GM12874 (cell line): ENCODE results near the gene GTF2F2.

ENCODE experiments used
- TF ChIP-seq, protein P1 (sequence below): IDR thresholded peaks from 2 replicates; pipeline ENCODE4 v1.5.1; 2011; ENCODE audit warnings: low read depth, mild to moderate bottlenecking, control low read depth, low read length, moderate library complexity; ENCODE audit not compliant: insufficient read depth

GTF2F2 gene

DNA sequence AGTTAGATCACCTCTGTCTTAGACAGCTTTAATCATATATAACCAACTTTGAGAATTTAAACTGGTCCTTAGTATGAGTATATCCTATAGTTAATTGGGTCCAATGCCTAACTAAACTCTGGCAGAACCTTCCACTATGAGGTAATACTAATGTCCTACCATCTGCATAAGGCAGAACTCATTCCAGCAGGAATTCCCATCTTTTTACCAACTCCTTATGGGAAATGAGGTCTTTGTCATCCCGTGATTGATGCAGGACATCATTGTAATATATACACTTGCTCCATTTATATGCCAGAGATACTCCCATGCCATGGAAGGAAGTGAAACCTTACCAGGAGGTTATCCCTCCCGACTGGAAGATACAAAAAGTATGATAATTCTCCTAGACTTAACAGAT is 77.7 kb downstream of the GTF2F2 start:
- TF ChIP-seq, protein P1, sequence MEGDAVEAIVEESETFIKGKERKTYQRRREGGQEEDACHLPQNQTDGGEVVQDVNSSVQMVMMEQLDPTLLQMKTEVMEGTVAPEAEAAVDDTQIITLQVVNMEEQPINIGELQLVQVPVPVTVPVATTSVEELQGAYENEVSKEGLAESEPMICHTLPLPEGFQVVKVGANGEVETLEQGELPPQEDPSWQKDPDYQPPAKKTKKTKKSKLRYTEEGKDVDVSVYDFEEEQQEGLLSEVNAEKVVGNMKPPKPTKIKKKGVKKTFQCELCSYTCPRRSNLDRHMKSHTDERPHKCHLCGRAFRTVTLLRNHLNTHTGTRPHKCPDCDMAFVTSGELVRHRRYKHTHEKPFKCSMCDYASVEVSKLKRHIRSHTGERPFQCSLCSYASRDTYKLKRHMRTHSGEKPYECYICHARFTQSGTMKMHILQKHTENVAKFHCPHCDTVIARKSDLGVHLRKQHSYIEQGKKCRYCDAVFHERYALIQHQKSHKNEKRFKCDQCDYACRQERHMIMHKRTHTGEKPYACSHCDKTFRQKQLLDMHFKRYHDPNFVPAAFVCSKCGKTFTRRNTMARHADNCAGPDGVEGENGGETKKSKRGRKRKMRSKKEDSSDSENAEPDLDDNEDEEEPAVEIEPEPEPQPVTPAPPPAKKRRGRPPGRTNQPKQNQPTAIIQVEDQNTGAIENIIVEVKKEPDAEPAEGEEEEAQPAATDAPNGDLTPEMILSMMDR = no peak

DNA sequence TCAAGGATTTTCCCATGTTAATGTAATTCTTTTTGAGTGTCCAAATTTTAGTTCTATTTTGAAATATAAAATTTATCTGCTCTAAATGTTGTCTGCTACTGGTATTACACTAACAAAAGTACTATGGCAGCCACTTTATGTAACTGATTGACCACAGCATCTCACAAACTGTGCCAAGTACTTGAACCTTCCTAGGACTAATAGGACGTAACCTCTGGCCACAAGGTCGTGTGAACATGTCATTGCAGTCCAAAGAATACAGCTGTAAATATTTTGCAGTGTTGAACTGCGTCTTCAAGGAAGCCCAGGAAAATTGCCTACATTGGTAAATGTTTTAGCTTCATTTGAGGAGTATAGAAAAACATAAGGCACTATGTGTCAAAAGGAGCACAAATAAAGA is 78.6 kb downstream of the GTF2F2 start:
- TF ChIP-seq, protein P1 = no peak

DNA sequence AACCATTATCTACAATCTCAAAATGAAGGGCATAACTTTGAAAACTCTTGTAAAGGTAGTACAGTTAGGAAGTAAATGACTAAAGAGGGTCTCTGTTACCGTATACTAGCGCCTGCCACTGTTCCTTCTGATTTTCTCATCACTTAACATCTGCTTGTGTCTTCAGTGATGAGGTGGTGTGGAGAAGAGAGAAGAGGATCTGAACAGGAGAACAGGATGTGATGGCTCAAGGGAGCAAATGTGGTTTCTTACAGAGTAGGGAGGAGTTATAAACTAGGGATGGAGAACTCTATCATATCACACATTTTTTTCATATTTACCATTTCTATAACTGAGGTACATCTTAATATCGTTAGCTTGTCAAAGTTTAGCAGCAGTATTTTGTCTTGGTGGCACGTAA is 79.4 kb downstream of the GTF2F2 start:
- TF ChIP-seq, protein P1 = no peak

DNA sequence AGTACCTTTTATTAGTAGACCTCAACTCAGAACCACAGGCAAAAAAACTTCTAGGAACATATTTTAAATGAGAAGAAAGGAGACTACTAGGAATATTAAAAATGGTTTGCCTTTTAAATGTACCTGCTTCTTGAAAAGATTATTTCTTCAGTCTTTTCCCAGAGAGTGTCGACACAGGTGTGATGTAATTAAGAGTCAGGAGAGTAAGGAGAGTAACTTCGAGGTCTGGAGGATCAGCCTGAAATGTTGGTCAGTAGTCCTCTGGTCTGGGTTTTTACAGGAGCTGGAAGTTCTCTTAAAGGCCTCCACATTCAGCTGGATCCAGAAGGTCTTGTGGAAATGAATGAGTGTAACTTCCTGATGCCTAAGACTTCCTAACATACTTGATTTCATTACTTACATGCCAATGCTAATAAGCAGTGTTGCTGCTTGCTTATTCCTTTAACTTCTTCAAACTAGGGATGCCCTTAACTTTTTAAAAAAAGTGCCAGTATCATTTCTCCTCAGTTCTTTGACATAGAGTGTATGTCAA is 80.5 kb downstream of the GTF2F2 start, which contains the start of gene KCTD4:
Gene KCTD4, minus strand, starts transcription at position 345 of the 532 bp plus-strand sequence. CDS start 6,478 bp downstream, outside the sequence.
- TF ChIP-seq, protein P1 = no peak

DNA sequence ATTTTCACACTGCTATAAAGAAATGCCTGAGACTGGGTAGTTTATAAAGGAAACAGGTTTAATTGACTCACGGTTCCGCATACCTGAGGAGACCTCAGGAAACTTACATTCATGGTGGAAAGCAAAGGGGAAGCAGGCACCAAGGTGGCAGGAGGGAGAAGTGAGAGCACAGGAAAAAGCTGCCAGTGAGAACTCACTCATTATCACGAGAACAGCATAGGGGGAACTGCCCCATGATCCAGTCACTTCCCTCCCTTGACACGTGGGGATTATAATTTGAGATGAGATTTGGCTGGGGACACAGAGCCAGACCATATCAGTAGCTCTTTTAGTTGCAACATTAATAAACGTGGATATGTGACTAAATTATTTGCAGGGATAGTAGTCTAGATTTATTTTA is 84.8 kb downstream of the GTF2F2 start:
- TF ChIP-seq, protein P1 = no peak

DNA sequence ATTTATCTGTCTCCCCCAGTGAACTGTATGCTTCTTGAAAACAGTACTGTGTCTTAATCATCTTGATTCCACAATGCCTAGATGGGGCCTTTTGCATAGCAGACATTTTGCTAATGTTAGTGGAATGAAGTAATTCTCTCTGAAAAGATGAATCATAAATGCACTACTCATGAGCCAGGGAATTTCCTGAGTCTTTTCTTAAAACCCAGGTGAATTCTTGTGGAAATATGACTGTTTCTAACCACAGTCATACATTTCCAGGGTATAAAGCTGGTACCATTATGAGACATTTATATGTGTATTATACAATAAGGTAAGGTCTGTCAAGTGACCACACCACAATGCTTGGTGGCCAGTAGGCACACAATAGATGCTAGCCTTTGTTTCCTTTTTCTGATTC is 86.0 kb downstream of the GTF2F2 start:
- TF ChIP-seq, protein P1 = no peak

DNA sequence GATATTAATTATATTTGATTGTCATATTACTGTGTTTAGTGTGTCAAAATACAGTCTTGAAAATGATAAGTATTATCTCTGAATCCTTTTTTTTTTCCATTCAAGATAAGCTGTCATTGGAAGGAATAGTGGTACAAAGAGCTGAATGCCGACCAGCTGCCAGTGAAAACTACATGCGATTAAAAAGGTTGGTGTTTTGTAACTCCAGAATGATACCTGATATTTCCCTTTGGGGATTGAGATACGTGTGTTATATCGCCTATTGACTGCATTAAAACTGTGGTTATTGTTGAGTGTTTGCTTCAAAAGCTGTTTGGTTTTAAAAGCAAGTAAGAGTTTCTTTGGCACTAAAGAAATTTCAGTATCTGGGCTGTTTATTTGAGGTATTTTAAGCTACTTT is 87.0 kb downstream of the GTF2F2 start:
- TF ChIP-seq, protein P1 = no peak
